Endothelial cell of umbilical vein (primary cell): ENCODE results near the gene FUT3. TPM values are rescaled to one million over a fixed set of nuclear protein-coding genes. Genes with fewer than 3 reads are reported as not detected.

ENCODE experiments used
- Bru-seq: library from RNA; stranded (reverse); fragments of 400-500 nt; gene quantifications from one replicate; lab custom pipeline; 2021; lab: Mats Ljungman, UMichigan
- BruChase-seq, 2 experiments: library from RNA; stranded (reverse); fragments of 400-500 nt; gene quantifications; one replicate each; lab custom pipeline; 2021; lab: Mats Ljungman, UMichigan
- BruUV-seq: library from RNA; stranded (reverse); fragments of 400-500 nt; replicated peaks from 2 replicates; lab custom pipeline; 2021; lab: Mats Ljungman, UMichigan
- CTCF ChIA-PET: fragments of 300-600, 350-600 bp; sonication (Branson Sonifier 250); formaldehyde crosslinking; loops from one replicate; lab custom pipeline; 2021; ENCODE audit warnings: antibody characterized with exemption, inconsistent platforms; lab: Charles Lee
- POLR2A ChIA-PET: fragments of 300-600, 350-600 bp; sonication (Branson Sonifier 250); formaldehyde crosslinking; loops from one replicate; lab custom pipeline; 2021; ENCODE audit warnings: antibody characterized with exemption, inconsistent platforms; lab: Charles Lee
- DNase-seq: peaks from one replicate; pipeline ENCODE4 v3.0.0-alpha.2; 2011; ENCODE audit warnings: low read depth, low spot score
- FAIRE-seq: peaks from 2 replicates; lab custom pipeline; 2011; peaks lifted over from hg19 to GRCh38; lab: Jason Lieb, UNC
- H2AFZ ChIP-seq: 2 replicates; pipeline ENCODE4 v1.6.0; 2012; ENCODE audit warnings: low read depth, low read length, control low read depth, inconsistent platforms
- H3K27ac ChIP-seq: 2 replicates; pipeline ENCODE4 v1.5.1; 2011; ENCODE audit warnings: low read depth, mild to moderate bottlenecking, control low read depth, low read length, moderate library complexity; ENCODE audit not compliant: insufficient read depth
- H3K27me3 ChIP-seq, 2 experiments: 2 replicates each; pipeline versions ENCODE4 v1.6.0 to v1.6.1; 2011; ENCODE audit warnings: low read length in 2 of 2, mixed read lengths in 1 of 2; ENCODE audit not compliant: control insufficient read depth in 2 of 2, insufficient read depth in 2 of 2
- H3K36me3 ChIP-seq, 2 experiments: 2 replicates in 1 of 2; 3 replicates in 1 of 2; pipeline ENCODE4 v1.5.1; 2011; ENCODE audit warnings: low read length in 2 of 2, mild to moderate bottlenecking in 1 of 2, moderate library complexity in 1 of 2; ENCODE audit not compliant: control insufficient read depth in 2 of 2, insufficient read depth in 2 of 2; ENCODE audit errors: extremely low read depth in 1 of 2
- H3K4me1 ChIP-seq: 3 replicates; pipeline ENCODE4 v1.5.1; 2011; ENCODE audit warnings: mild to moderate bottlenecking, low read length; ENCODE audit not compliant: control insufficient read depth, insufficient read depth; ENCODE audit errors: extremely low read depth
- H3K4me2 ChIP-seq: 2 replicates; pipeline ENCODE4 v1.6.1; 2011; ENCODE audit warnings: low read length, control low read depth, mixed read lengths; ENCODE audit not compliant: insufficient read depth
- H3K4me3 ChIP-seq, 3 experiments: fragments of 200-600 bp in 1 of 3; sonication (generic), shearing (Covaris generic) in 1 of 3; replicated peaks in 1 of 3; 2 replicates each; pipeline ENCODE4 v1.5.1; 2011 to 2016; ENCODE audit warnings: control low read depth in 3 of 3, low read length in 3 of 3, mild to moderate bottlenecking in 2 of 3, inconsistent platforms in 1 of 3, low read depth in 1 of 3, moderate library complexity in 1 of 3; ENCODE audit not compliant: insufficient read depth in 1 of 3
- H3K79me2 ChIP-seq: 2 replicates; pipeline ENCODE4 v1.6.0; 2012; ENCODE audit warnings: low read length, inconsistent platforms; ENCODE audit not compliant: control insufficient read depth, insufficient read depth
- H3K9ac ChIP-seq: replicated peaks from 2 replicates; pipeline ENCODE3; 2011; ENCODE audit warnings: low read length, control low read depth; ENCODE audit not compliant: insufficient read depth; ENCODE audit errors: extremely low read depth
- H3K9me1 ChIP-seq: replicated peaks from 3 replicates; pipeline ENCODE4 v1.6.0; 2011; ENCODE audit warnings: mild to moderate bottlenecking, low read length; ENCODE audit not compliant: control insufficient read depth, insufficient read depth; ENCODE audit errors: extremely low read depth
- H3K9me3 ChIP-seq: replicated peaks from 2 replicates; pipeline ENCODE4 v1.5.1; 2012; ENCODE audit warnings: low read length, inconsistent platforms; ENCODE audit not compliant: control insufficient read depth, insufficient read depth
- H4K20me1 ChIP-seq: replicated peaks from 2 replicates; pipeline ENCODE3; 2011; ENCODE audit warnings: mild to moderate bottlenecking, low read length; ENCODE audit not compliant: control insufficient read depth, insufficient read depth; ENCODE audit errors: extremely low read depth
- CTCF ChIP-seq, 2 donors: IDR thresholded peaks; 1 replicate in 1 of 2; 2 replicates in 1 of 2; pipeline ENCODE4 v1.5.1; 2011; ENCODE audit warnings: low read length in 2 of 2, mild to moderate bottlenecking in 2 of 2, moderate library complexity in 2 of 2, control low read depth in 1 of 2, inconsistent platforms in 1 of 2, low read depth in 1 of 2; ENCODE audit not compliant: insufficient read depth in 1 of 2; ENCODE audit errors: extremely low read depth in 1 of 2
- EZH2 ChIP-seq: IDR thresholded peaks from 2 replicates; pipeline ENCODE4 v1.6.1; 2012; ENCODE audit warnings: borderline replicate concordance, low read depth, mild to moderate bottlenecking, moderate library complexity, low read length, inconsistent platforms; ENCODE audit not compliant: severe bottlenecking
- FOS ChIP-seq: IDR thresholded peaks from 2 replicates; pipeline ENCODE4 v1.6.1; 2011; ENCODE audit warnings: mild to moderate bottlenecking, low read length, moderate library complexity, borderline replicate concordance; ENCODE audit not compliant: insufficient read depth
- GATA2 ChIP-seq: IDR thresholded peaks from 2 replicates; pipeline ENCODE4 v1.7.0; 2011; ENCODE audit warnings: low read depth, mild to moderate bottlenecking, moderate library complexity, mixed read lengths, low read length; ENCODE audit not compliant: insufficient read length, insufficient read depth
- JUN ChIP-seq: IDR thresholded peaks from 2 replicates; pipeline ENCODE4 v1.6.1; 2011; ENCODE audit warnings: borderline replicate concordance, low read depth; ENCODE audit not compliant: insufficient read length, insufficient read depth
- MAX ChIP-seq: IDR thresholded peaks from 2 replicates; pipeline ENCODE4 v1.6.1; 2011; ENCODE audit not compliant: insufficient read depth, insufficient read length
- MYC ChIP-seq: IDR thresholded peaks from one replicate; pipeline ENCODE4 v1.6.1; 2011; ENCODE audit warnings: mild to moderate bottlenecking, low read depth, low read length
- POLR2A ChIP-seq: IDR thresholded peaks from 2 replicates; pipeline ENCODE4 v1.6.1; 2012; ENCODE audit warnings: low read depth, mild to moderate bottlenecking, control low read depth, low read length
- POLR2AphosphoS5 ChIP-seq: IDR thresholded peaks from 2 replicates; pipeline ENCODE4 v1.6.1; 2012; ENCODE audit warnings: low read depth, mild to moderate bottlenecking, control low read depth, low read length, moderate library complexity; ENCODE audit not compliant: insufficient read depth
- dilution Hi-C: fragments of 300-500 bp; cut with MboI; formaldehyde crosslinking; loops from one replicate; pipeline ENCODE4 v1.15.0; 2019; ENCODE audit warnings: low sequenced_read_pairs; ENCODE audit not compliant: extremely low pct_ligation_motif_present
- intact Hi-C: fragments of 100-400 bp; cut with micrococcal nuclease; formaldehyde crosslinking; loops from one replicate; pipeline ENCODE4 v1.10.0; 2022
- long read RNA-seq: library from polyadenylated mRNA; stranded (forward); transcript quantifications from one replicate; pipeline ENCODE4 v2.0.0, GENCODE V29; 2021
- polyA minus RNA-seq, 3 experiments: library from RNA; depleted of rRNA, polyadenylated mRNA; stranded (reverse); fragments of >200 nt; gene quantifications; 1 replicate in 1 of 3; 2 replicates in 2 of 3; pipeline ENCODE4 v1.2.3, GENCODE V29; 2011
- polyA plus RNA-seq, 4 experiments: library from polyadenylated mRNA; depleted of rRNA in 3 of 4; stranded (reverse) in 3 of 4; unstranded in 1 of 4; fragments of >200 nt; gene quantifications; 2 replicates each; pipeline versions ENCODE4 v1.2.1 to v1.2.3, GENCODE V29; 2011 to 2012; ENCODE audit warnings: missing spikeins in 1 of 4
- total RNA-seq: library from RNA; stranded (reverse); gene quantifications from 2 replicates; pipeline ENCODE4 v1.2.3, GENCODE V29; 2021

Gene FUT3
- total RNA-seq: not detected in 2 replicates
- polyA plus RNA-seq: not detected in 2 replicates
- polyA plus RNA-seq (2011; cell fraction: cytosol; rRNA removed): not detected in 2 replicates
- not detected in 2 replicates for polyA plus RNA-seq (2011; cell fraction: nucleus; rRNA removed)
- polyA plus RNA-seq (2012): not detected in 2 replicates
- not detected in 2 replicates for polyA minus RNA-seq
- polyA minus RNA-seq (2011; cell fraction: cytosol; rRNA and poly(A)+ RNA removed): not detected
- not detected in 2 replicates for polyA minus RNA-seq (2011; cell fraction: nucleus; rRNA and poly(A)+ RNA removed)
- not detected for Bru-seq, nascent RNA
- percentile 23 among the genes with signal in this experiment for BruChase-seq, experiment 1, labeled RNA remaining after a 6-hour chase
- BruChase-seq, experiment 2, labeled RNA remaining after a 2-hour chase: percentile 13 among the genes with signal in this experiment
- long read RNA-seq: 0 reads

- no TSS peak for BruUV-seq
- TF ChIP-seq POLR2AphosphoS5 (no peak), MYC (no peak), FOS (no peak), POLR2A (no peak), CTCF (IDR thresholded peaks at IDR 0.05; ENCODE audit: extremely low read depth in 1 of 2, insufficient read depth in 1 of 2, low read depth in 1 of 2, low read length in 2 of 2) (no peak), JUN (no peak), GATA2 (no peak), EZH2 (no peak), MAX (no peak)
- no peak within 1 kb of the TSS for H3K4me3 ChIP-seq
- H4K20me1 ChIP-seq: no peaks in the 10 kb centered on the region
- no peaks in the 10 kb centered on the region for H3K9me1 ChIP-seq
- no peak within 1 kb of the TSS for H3K9ac ChIP-seq
- FAIRE-seq (no peak), DNase-seq (no peak)
- H3K9me3 ChIP-seq: no peaks in the 10 kb centered on the region
- ChIA-PET POLR2A (no interaction called here), CTCF (no interaction called here)
- H3K79me2 ChIP-seq: no peaks in the 10 kb centered on the region
- intact Hi-C loops (no loop called here), dilution Hi-C loops (no loop called here)
- no peaks in the 10 kb centered on the region for H3K4me1 ChIP-seq
- H3K27ac ChIP-seq: no peak within 1 kb of the TSS
- no peak within 1 kb of the TSS for H2AFZ ChIP-seq
- H3K27me3 ChIP-seq: peaks cover 0 to 6% of the 10 kb centered on the region in 2 experiments
- no peak within 1 kb of the TSS for H3K4me2 ChIP-seq
- no peaks in the 10 kb centered on the region for H3K36me3 ChIP-seq
Observed at GRCh38 chr19:5851302-5851701, at the start of gene FUT3. Gene FUT3, minus strand, starts transcription at chr19:5851449.
